22Rv1 (cell line): ENCODE data around the gene SLX4.

Experiments used
- H3K27ac ChIP-seq: fragments of 450-650 bp; 2 replicates; pipeline ENCODE4 v1.5.1; 2017
- CTCF ChIP-seq: fragments of 450-650 bp; IDR thresholded peaks from 2 replicates; pipeline ENCODE4 v1.5.1; 2017; ENCODE audit warnings: mild to moderate bottlenecking
- ZFX ChIP-seq: fragments of 450-650 bp; IDR thresholded peaks from 2 replicates; pipeline ENCODE4 v1.6.1; 2017; ENCODE audit warnings: antibody characterized with exemption, borderline replicate concordance

Gene SLX4

GRCh38 chr16:3578610-3579551 lies 32.5 kb downstream of the SLX4 start:
- no peak overlapping the region for H3K27ac ChIP-seq
- TF ChIP-seq CTCF (no peak), ZFX (no peak)

- H3K27ac ChIP-seq: no peak overlapping the region
- TF ChIP-seq ZFX: no peak
- TF ChIP-seq CTCF: no peak
These were observed 33.3 kb downstream of the SLX4 start for GRCh38 chr16:3578121-3578520.

GRCh38 chr16:3577302-3577752 lies 34.1 kb downstream of the SLX4 start, which contains the start of gene NLRC3:
TSS of gene NLRC3 (minus strand) at chr16:3577403. CDS start at chr16:3565036, 12,367 bp downstream.
- no peak within 1 kb of the TSS for H3K27ac ChIP-seq
- no peak for TF ChIP-seq ZFX
- no peak for TF ChIP-seq CTCF

- H3K27ac ChIP-seq: no peak overlapping the region
- no peak for TF ChIP-seq ZFX
- no peak for TF ChIP-seq CTCF
These were observed 35.2 kb downstream of the SLX4 start for GRCh38 chr16:3576211-3576610.

GRCh38 chr16:3575491-3575890 lies 35.9 kb downstream of the SLX4 start:
- TF ChIP-seq ZFX (no peak), CTCF (no peak)
- H3K27ac ChIP-seq: no peak overlapping the region

- H3K27ac ChIP-seq: no peak overlapping the region
- TF ChIP-seq ZFX (no peak), CTCF (no peak)
These were observed 37.2 kb downstream of the SLX4 start for GRCh38 chr16:3574195-3574594.
